ENCODE data around the gene GALNT10.

Gene GALNT10

GRCh38 chr5:154236011-154236410 lies 45.5 kb downstream of the GALNT10 start:
- DNase-seq: no peak
- Histone ChIP-seq H3K27ac (ENCODE audit: low read length) (no peak overlapping the region), H3K9me3 (ENCODE audit: insufficient read depth, low read length, severe bottlenecking) (no peaks in the 10 kb centered on the region), H3K4me1 (ENCODE audit: insufficient read depth, low read length) (no peaks in the 10 kb centered on the region), H2AFZ (ENCODE audit: low read depth, low read length) (no peak overlapping the region), H3K9ac (ENCODE audit: low read depth, low read length) (no peak overlapping the region), H4K20me1 (ENCODE audit: insufficient read depth, low read length) (no peaks in the 10 kb centered on the region), H3K27me3 (ENCODE audit: insufficient read depth, low read length, poor library complexity) (no peaks in the 10 kb centered on the region), H3K4me3 (ENCODE audit: low read depth in 1 of 2, low read length in 2 of 2) (no peak overlapping the region), H3K36me3 (ENCODE audit: insufficient read depth, low read length) (no peaks in the 10 kb centered on the region), H3K79me2 (ENCODE audit: insufficient read depth, low read length) (no peaks in the 10 kb centered on the region), H3K4me2 (ENCODE audit: insufficient read depth, low read length) (no peak overlapping the region)
- no peak for TF ChIP-seq CTCF (IDR thresholded peaks at IDR 0.05; ENCODE audit: borderline replicate concordance, extremely low read depth, low read length, poor library complexity, severe bottlenecking)
- TF ChIP-seq EZH2 (IDR thresholded peaks at IDR 0.05; ENCODE audit: borderline replicate concordance, low read depth, low read length, severe bottlenecking): no peak
- no peak for ATAC-seq (ENCODE audit: insufficient read depth, low read depth)

GRCh38 chr5:154236536-154237375 lies 46.2 kb downstream of the GALNT10 start:
- Histone ChIP-seq H3K36me3 (ENCODE audit: insufficient read depth, low read length) (no peaks in the 10 kb centered on the region), H3K9ac (ENCODE audit: low read depth, low read length) (no peak overlapping the region), H3K27ac (ENCODE audit: low read length) (no peak overlapping the region), H3K4me2 (ENCODE audit: insufficient read depth, low read length) (no peak overlapping the region), H3K4me1 (ENCODE audit: insufficient read depth, low read length) (no peaks in the 10 kb centered on the region), H3K27me3 (ENCODE audit: insufficient read depth, low read length, poor library complexity) (no peaks in the 10 kb centered on the region), H3K9me3 (ENCODE audit: insufficient read depth, low read length, severe bottlenecking) (no peaks in the 10 kb centered on the region), H4K20me1 (ENCODE audit: insufficient read depth, low read length) (no peaks in the 10 kb centered on the region), H3K4me3 (ENCODE audit: low read depth in 1 of 2, low read length in 2 of 2) (no peak overlapping the region), H2AFZ (ENCODE audit: low read depth, low read length) (no peak overlapping the region), H3K79me2 (ENCODE audit: insufficient read depth, low read length) (no peaks in the 10 kb centered on the region)
- DNase-seq: no peak
- ATAC-seq (ENCODE audit: insufficient read depth, low read depth): no peak
- no peak for TF ChIP-seq EZH2 (IDR thresholded peaks at IDR 0.05; ENCODE audit: borderline replicate concordance, low read depth, low read length, severe bottlenecking)
- TF ChIP-seq CTCF (IDR thresholded peaks at IDR 0.05; ENCODE audit: borderline replicate concordance, extremely low read depth, low read length, poor library complexity, severe bottlenecking): no peak

GRCh38 chr5:154237376-154237743 lies 46.8 kb downstream of the GALNT10 start:
- Histone ChIP-seq H3K36me3 (ENCODE audit: insufficient read depth, low read length) (no peaks in the 10 kb centered on the region), H3K79me2 (ENCODE audit: insufficient read depth, low read length) (no peaks in the 10 kb centered on the region), H3K27ac (ENCODE audit: low read length) (no peak overlapping the region), H3K4me1 (ENCODE audit: insufficient read depth, low read length) (no peaks in the 10 kb centered on the region), H3K9ac (ENCODE audit: low read depth, low read length) (no peak overlapping the region), H2AFZ (ENCODE audit: low read depth, low read length) (no peak overlapping the region), H3K4me3 (ENCODE audit: low read depth in 1 of 2, low read length in 2 of 2) (no peak overlapping the region), H3K4me2 (ENCODE audit: insufficient read depth, low read length) (no peak overlapping the region), H3K27me3 (ENCODE audit: insufficient read depth, low read length, poor library complexity) (no peaks in the 10 kb centered on the region), H3K9me3 (ENCODE audit: insufficient read depth, low read length, severe bottlenecking) (no peaks in the 10 kb centered on the region), H4K20me1 (ENCODE audit: insufficient read depth, low read length) (no peaks in the 10 kb centered on the region)
- TF ChIP-seq CTCF (IDR thresholded peaks at IDR 0.05; ENCODE audit: borderline replicate concordance, extremely low read depth, low read length, poor library complexity, severe bottlenecking): no peak
- no peak for TF ChIP-seq EZH2 (IDR thresholded peaks at IDR 0.05; ENCODE audit: borderline replicate concordance, low read depth, low read length, severe bottlenecking)
- DNase-seq: no peak
- no peak for ATAC-seq (ENCODE audit: insufficient read depth, low read depth)
